IMR-90 (cell line): ENCODE data around the gene STX19. TPM values are rescaled to one million over a fixed set of nuclear protein-coding genes. Genes with fewer than 3 reads are reported as not detected.

ENCODE experiments used
- ATAC-seq: fragments of 200-7000 bp; cut with Tn5 transposase; 2 replicates; pipeline ENCODE4 v1.9.1; 2020; ENCODE audit warnings: low read depth, mild to moderate bottlenecking, moderate library complexity
- BruUV-seq: library from RNA; stranded (reverse); fragments of 400-500 nt; replicated peaks from 2 replicates; lab custom pipeline; 2021; lab: Mats Ljungman, UMichigan
- CTCF ChIA-PET: fragments of 300-600 bp; formaldehyde crosslinking; extraction: SDS; loops from one replicate; lab custom pipeline; 2021; ENCODE audit warnings: antibody characterized with exemption; lab: Yijun Ruan, JAX
- POLR2A ChIA-PET: fragments of 300-600 bp; sonication (Branson Sonifier 250); formaldehyde crosslinking; loops from one replicate; lab custom pipeline; 2022; ENCODE audit warnings: antibody characterized with exemption; ENCODE audit not compliant: unreplicated experiment; lab: Charles Lee
- DNase-seq: peaks from one replicate; pipeline ENCODE4 v3.0.0; 2013
- H2AFZ ChIP-seq: replicated peaks from 2 replicates; pipeline ENCODE3; 2013; ENCODE audit warnings: low read length, mild to moderate bottlenecking; ENCODE audit not compliant: poor library complexity
- H2AK5ac ChIP-seq: 2 replicates; pipeline ENCODE4 v1.6.1; 2013; ENCODE audit warnings: low read depth, low read length, inconsistent platforms
- H2AK9ac ChIP-seq: replicated peaks from 2 replicates; pipeline ENCODE3; 2013; ENCODE audit warnings: mild to moderate bottlenecking, low read depth, low read length, moderate library complexity; ENCODE audit not compliant: poor library complexity
- H2BK120ac ChIP-seq: 2 replicates; pipeline ENCODE4 v1.6.1; 2013; ENCODE audit warnings: low read depth, low read length, inconsistent platforms
- H2BK15ac ChIP-seq: 3 replicates; pipeline ENCODE4 v1.6.1; 2013; ENCODE audit warnings: low read depth, low read length, inconsistent platforms
- H2BK20ac ChIP-seq: 2 replicates; pipeline ENCODE4 v1.6.1; 2013; ENCODE audit warnings: low read depth, mild to moderate bottlenecking, inconsistent platforms, low read length, moderate library complexity
- H2BK5ac ChIP-seq: 2 replicates; pipeline ENCODE4 v1.6.1; 2013; ENCODE audit warnings: mild to moderate bottlenecking, low read depth, low read length, inconsistent platforms; ENCODE audit not compliant: poor library complexity, severe bottlenecking
- H3K14ac ChIP-seq: replicated peaks from 2 replicates; pipeline ENCODE4 v1.6.1; 2013; ENCODE audit warnings: low read depth, low read length, inconsistent platforms
- H3K18ac ChIP-seq: 2 replicates; pipeline ENCODE4 v1.6.1; 2013; ENCODE audit warnings: low read depth, low read length, control low read depth
- H3K23ac ChIP-seq: 2 replicates; pipeline ENCODE4 v1.6.1; 2013; ENCODE audit warnings: low read depth, low read length, inconsistent platforms
- H3K27ac ChIP-seq: 2 replicates; pipeline ENCODE4 v1.5.1; 2013; ENCODE audit warnings: mild to moderate bottlenecking, control low read depth, low read length; ENCODE audit not compliant: insufficient read depth
- H3K27me3 ChIP-seq: 2 replicates; pipeline ENCODE4 v1.6.1; 2013; ENCODE audit warnings: low read length; ENCODE audit not compliant: control insufficient read depth, insufficient read depth
- H3K36me3 ChIP-seq: 2 replicates; pipeline ENCODE4 v1.6.1; 2013; ENCODE audit warnings: low read length, mixed read lengths; ENCODE audit not compliant: control insufficient read depth, insufficient read depth
- H3K4ac ChIP-seq: 2 replicates; pipeline ENCODE4 v1.6.1; 2013; ENCODE audit warnings: low read depth, low read length, inconsistent platforms
- H3K4me1 ChIP-seq: 2 replicates; pipeline ENCODE4 v1.6.1; 2013; ENCODE audit warnings: low read length, mixed read lengths; ENCODE audit not compliant: control insufficient read depth, insufficient read depth
- H3K4me2 ChIP-seq: 2 replicates; pipeline ENCODE4 v1.6.1; 2013; ENCODE audit warnings: low read depth, mild to moderate bottlenecking, control low read depth, low read length, moderate library complexity
- H3K4me3 ChIP-seq: 2 replicates; pipeline ENCODE4 v1.5.1; 2013; ENCODE audit warnings: low read depth, mild to moderate bottlenecking, control low read depth, low read length, moderate library complexity; ENCODE audit not compliant: insufficient read depth
- H3K56ac ChIP-seq: 2 replicates; pipeline ENCODE4 v1.6.1; 2013; ENCODE audit warnings: low read length, inconsistent platforms; ENCODE audit not compliant: insufficient read depth; ENCODE audit errors: extremely low read depth
- H3K79me1 ChIP-seq, 2 experiments: 2 replicates each; pipeline ENCODE4 v1.6.1; 2013; ENCODE audit warnings: low read length in 2 of 2, inconsistent platforms in 1 of 2, low read depth in 1 of 2
- H3K9ac ChIP-seq: 2 replicates; pipeline ENCODE4 v1.6.1; 2013; ENCODE audit warnings: low read depth, low read length, control low read depth
- H3K9me1 ChIP-seq: 2 replicates; pipeline ENCODE4 v1.6.1; 2013; ENCODE audit warnings: low read length, inconsistent platforms; ENCODE audit not compliant: insufficient read depth
- H3K9me3 ChIP-seq: 2 replicates; pipeline ENCODE4 v1.6.1; 2013; ENCODE audit warnings: low read length; ENCODE audit not compliant: control insufficient read depth, insufficient read depth
- H4K20me1 ChIP-seq: 2 replicates; pipeline ENCODE4 v1.6.1; 2013; ENCODE audit warnings: low read length, inconsistent platforms; ENCODE audit not compliant: insufficient read depth
- H4K5ac ChIP-seq: 2 replicates; pipeline ENCODE4 v1.6.1; 2013; ENCODE audit warnings: mild to moderate bottlenecking, low read depth, low read length, control low read depth
- H4K8ac ChIP-seq, 2 experiments: 2 replicates each; pipeline ENCODE4 v1.6.1; 2013; ENCODE audit warnings: low read depth in 2 of 2, low read length in 2 of 2, control low read depth in 1 of 2, inconsistent platforms in 1 of 2
- H4K91ac ChIP-seq: 2 replicates; pipeline ENCODE4 v1.6.1; 2013; ENCODE audit warnings: low read depth, low read length, inconsistent platforms; ENCODE audit not compliant: insufficient read depth
- CHD1 ChIP-seq: IDR thresholded peaks from 2 replicates; pipeline ENCODE4 v1.6.1; 2012; ENCODE audit warnings: low read depth, low read length, improper control_type of control experiment
- CTCF ChIP-seq: conservative IDR thresholded peaks from 2 replicates; pipeline ENCODE4 v1.5.1; 2012; ENCODE audit warnings: mild to moderate bottlenecking, low read depth, low read length, improper control_type of control experiment
- MAZ ChIP-seq: IDR thresholded peaks from 2 replicates; pipeline ENCODE4 v1.6.1; 2012; ENCODE audit warnings: low read depth, mild to moderate bottlenecking, low read length, improper control_type of control experiment, moderate library complexity, borderline replicate concordance
- MXI1 ChIP-seq: IDR thresholded peaks from 2 replicates; pipeline ENCODE4 v1.6.1; 2012; ENCODE audit warnings: low read depth, mild to moderate bottlenecking, low read length, moderate library complexity, borderline replicate concordance
- POLR2A ChIP-seq: IDR thresholded peaks from 2 replicates; pipeline ENCODE4 v1.6.1; 2012; ENCODE audit warnings: mild to moderate bottlenecking, low read depth, low read length
- RCOR1 ChIP-seq: IDR thresholded peaks from 2 replicates; pipeline ENCODE4 v1.6.1; 2012; ENCODE audit warnings: mild to moderate bottlenecking, low read length, improper control_type of control experiment; ENCODE audit not compliant: insufficient replicate concordance
- WGBS, 2 experiments: methylation state at CpG; one replicate each; pipeline versions ENCODE4 v1.1.5 to v1.1.7; 2013; ENCODE audit warnings: missing lambda C conversion rate in 2 of 2; ENCODE audit not compliant: insufficient read length in 1 of 2; ENCODE audit errors: extremely low coverage in 2 of 2; 5-methylcytosine and 5-hydroxymethylcytosine counted together
- dilution Hi-C: fragments of 300-500 bp; cut with HindIII; formaldehyde crosslinking; loops from one replicate; pipeline ENCODE4 v1.14.3; 2018; ENCODE audit warnings: low sequenced_read_pairs; ENCODE audit not compliant: unreplicated experiment
- in situ Hi-C: fragments of 300-500 bp; cut with MboI; formaldehyde crosslinking; loops from 3 replicates; pipeline ENCODE4 v1.14.3; 2019; ENCODE audit warnings: low sequenced_read_pairs, inconsistent platforms, mixed read lengths
- intact Hi-C: fragments of 100-400 bp; cut with micrococcal nuclease; formaldehyde crosslinking; loops from 2 replicates; pipeline ENCODE4 v1.10.0; 2022
- polyA plus RNA-seq, 3 experiments: library from polyadenylated mRNA; depleted of rRNA; stranded (reverse); fragments of >200 nt; gene quantifications; 2 replicates each; pipeline ENCODE4 v1.2.3, GENCODE V29; 2012; ENCODE audit warnings: low replicate concordance in 1 of 3
- total RNA-seq: library from RNA; depleted of rRNA; stranded (reverse); fragments of >200 nt; gene quantifications from 2 replicates; pipeline ENCODE4 v1.2.3, GENCODE V29; 2012
- TF ChIP-seq, protein P1 (sequence below): fragments of 150-350 bp; IDR thresholded peaks from 2 replicates; pipeline ENCODE4 v1.6.1; 2016; ENCODE audit warnings: low read depth, mild to moderate bottlenecking, low read length, moderate library complexity, borderline replicate concordance

STX19 gene
- total and polyA plus RNA-seq, 2 of the 4 experiments (the other 2 are of a cell fraction), result not detected

GRCh38 chr3:94015025-94015424 lies 13.4 kb downstream of the STX19 start:
- Histone ChIP-seq H3K9me1 (no peaks in the 10 kb centered on the region), H2AFZ (no peak overlapping the region), H3K18ac (no peak overlapping the region), H3K23ac (no peak overlapping the region), H3K27me3 (no peaks in the 10 kb centered on the region), H3K4me3 (no peak overlapping the region), H3K4me2 (no peak overlapping the region), H2AK5ac (no peak overlapping the region), H3K27ac (no peak overlapping the region), H3K4ac (no peak overlapping the region), H3K9ac (no peak overlapping the region), H4K8ac (no peak overlapping the region), H3K56ac (no peak overlapping the region), H3K9me3 (no peaks in the 10 kb centered on the region), H2BK5ac (no peak overlapping the region), H3K14ac (no peak overlapping the region), H2AK9ac (no peak overlapping the region), H2BK120ac (no peak overlapping the region), H4K5ac (no peak overlapping the region), H4K91ac (no peak overlapping the region), H3K79me1 (no peaks in the 10 kb centered on the region), H3K4me1 (no peaks in the 10 kb centered on the region), H2BK15ac (no peak overlapping the region), H2BK20ac (no peak overlapping the region), H4K20me1 (no peaks in the 10 kb centered on the region), H3K36me3 (no peaks in the 10 kb centered on the region)
- dilution Hi-C loops (no loop called here), in situ Hi-C loops (no loop called here), intact Hi-C loops (no loop called here)
- no TSS peak for BruUV-seq
- no CpG with 5 or more reads among the region's 1 CpG for whole genome bisulfite sequencing, 2 experiments
- DNase-seq (no peak), ATAC-seq (no peak)
- CTCF ChIA-PET, result interaction anchor here (1.4 to 1.8 kb wide), 2 partner anchors 10 to 13 kb away, joined by 4 read pairs; no protein-coding TSS in a partner anchor
- POLR2A ChIA-PET, result interaction anchor here (0.6 kb wide), 1 partner anchor 11 kb away, joined by 8 read pairs; no protein-coding TSS in a partner anchor
- TF ChIP-seq, protein P1, sequence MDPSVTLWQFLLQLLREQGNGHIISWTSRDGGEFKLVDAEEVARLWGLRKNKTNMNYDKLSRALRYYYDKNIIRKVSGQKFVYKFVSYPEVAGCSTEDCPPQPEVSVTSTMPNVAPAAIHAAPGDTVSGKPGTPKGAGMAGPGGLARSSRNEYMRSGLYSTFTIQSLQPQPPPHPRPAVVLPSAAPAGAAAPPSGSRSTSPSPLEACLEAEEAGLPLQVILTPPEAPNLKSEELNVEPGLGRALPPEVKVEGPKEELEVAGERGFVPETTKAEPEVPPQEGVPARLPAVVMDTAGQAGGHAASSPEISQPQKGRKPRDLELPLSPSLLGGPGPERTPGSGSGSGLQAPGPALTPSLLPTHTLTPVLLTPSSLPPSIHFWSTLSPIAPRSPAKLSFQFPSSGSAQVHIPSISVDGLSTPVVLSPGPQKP, result no peak
- no peak for TF ChIP-seq MAZ
- no peak for TF ChIP-seq MXI1
- TF ChIP-seq CHD1, result no peak
- no peak for TF ChIP-seq CTCF
- TF ChIP-seq RCOR1, result no peak
- no peak for TF ChIP-seq POLR2A
